ENCODE results near the gene PNPLA3. TPM values are rescaled to one million over a fixed set of nuclear protein-coding genes. Genes with fewer than 3 reads are reported as not detected.
A peak's percentile ranks its signal among the peaks of the same experiment; 100 is the strongest.

PNPLA3 gene
- total RNA-seq, 1 donor from 2014 or later: 18.3 TPM

DNA sequence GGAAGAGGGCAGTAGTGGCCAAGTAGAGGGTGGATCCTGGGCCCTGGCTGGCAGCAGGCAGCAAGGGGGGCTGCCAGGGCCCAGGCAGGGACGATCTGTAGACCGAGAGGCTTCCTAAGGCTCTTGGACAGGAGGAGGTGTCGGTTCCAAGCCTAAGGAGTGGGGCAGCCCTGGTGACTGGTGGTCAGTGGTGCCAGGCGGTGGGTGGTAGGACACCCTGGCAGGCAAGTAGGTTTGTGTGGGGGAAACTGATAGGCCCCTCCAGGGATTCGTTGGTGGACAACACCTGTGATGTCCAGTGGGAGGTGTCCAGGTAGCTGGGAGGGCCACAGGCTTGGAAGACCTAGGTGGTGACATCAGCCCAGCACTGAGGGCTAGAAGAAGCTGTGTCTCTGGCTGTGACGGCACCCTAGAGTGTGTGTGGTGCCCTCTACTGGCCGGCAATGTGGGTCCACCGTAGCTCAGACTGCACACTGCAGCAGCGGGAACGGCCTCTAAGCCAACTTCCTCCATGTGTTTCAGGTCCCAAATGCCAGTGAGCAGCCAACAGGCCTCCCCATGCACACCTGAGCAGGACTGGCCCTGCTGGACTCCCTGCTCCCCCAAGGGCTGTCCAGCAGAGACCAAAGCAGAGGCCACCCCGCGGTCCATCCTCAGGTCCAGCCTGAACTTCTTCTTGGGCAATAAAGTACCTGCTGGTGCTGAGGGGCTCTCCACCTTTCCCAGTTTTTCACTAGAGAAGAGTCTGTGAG, 22.2 kb downstream of the PNPLA3 start:
- peak; percentile 80 for DNase-seq (ENCODE audit: low spot score)
- Mint-ChIP-seq H3K27me3 (ENCODE audit: unreplicated experiment) (peaks cover 2% of the 10 kb centered on the region), H3K36me3 (ENCODE audit: low read depth, unreplicated experiment) (peaks cover 44% of the 10 kb centered on the region), H3K9me3 (ENCODE audit: unreplicated experiment) (no peaks in the 10 kb centered on the region), H3K27ac (ENCODE audit: unreplicated experiment) (no peak overlapping the region), H3K4me1 (ENCODE audit: unreplicated experiment) (no peaks in the 10 kb centered on the region), H3K4me3 (ENCODE audit: unreplicated experiment) (no peak overlapping the region)
- TF ChIP-seq, protein P1, sequence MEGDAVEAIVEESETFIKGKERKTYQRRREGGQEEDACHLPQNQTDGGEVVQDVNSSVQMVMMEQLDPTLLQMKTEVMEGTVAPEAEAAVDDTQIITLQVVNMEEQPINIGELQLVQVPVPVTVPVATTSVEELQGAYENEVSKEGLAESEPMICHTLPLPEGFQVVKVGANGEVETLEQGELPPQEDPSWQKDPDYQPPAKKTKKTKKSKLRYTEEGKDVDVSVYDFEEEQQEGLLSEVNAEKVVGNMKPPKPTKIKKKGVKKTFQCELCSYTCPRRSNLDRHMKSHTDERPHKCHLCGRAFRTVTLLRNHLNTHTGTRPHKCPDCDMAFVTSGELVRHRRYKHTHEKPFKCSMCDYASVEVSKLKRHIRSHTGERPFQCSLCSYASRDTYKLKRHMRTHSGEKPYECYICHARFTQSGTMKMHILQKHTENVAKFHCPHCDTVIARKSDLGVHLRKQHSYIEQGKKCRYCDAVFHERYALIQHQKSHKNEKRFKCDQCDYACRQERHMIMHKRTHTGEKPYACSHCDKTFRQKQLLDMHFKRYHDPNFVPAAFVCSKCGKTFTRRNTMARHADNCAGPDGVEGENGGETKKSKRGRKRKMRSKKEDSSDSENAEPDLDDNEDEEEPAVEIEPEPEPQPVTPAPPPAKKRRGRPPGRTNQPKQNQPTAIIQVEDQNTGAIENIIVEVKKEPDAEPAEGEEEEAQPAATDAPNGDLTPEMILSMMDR (IDR thresholded peaks at IDR 0.05; ENCODE audit: unreplicated experiment): peak; percentile 59

DNA sequence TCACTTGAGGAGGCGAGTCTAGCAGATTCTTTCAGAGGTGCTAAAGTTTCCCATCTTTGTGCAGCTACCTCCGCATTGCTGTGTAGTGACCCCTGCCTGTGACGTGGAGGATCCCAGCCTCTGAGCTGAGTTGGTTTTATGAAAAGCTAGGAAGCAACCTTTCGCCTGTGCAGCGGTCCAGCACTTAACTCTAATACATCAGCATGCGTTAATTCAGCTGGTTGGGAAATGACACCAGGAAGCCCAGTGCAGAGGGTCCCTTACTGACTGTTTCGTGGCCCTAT, 22.7 kb downstream of the PNPLA3 start:
- peak overlapping the region; percentile 62 for H3K4me3 Mint-ChIP-seq (ENCODE audit: unreplicated experiment)
- no peaks in the 10 kb centered on the region for H3K9me3 Mint-ChIP-seq (ENCODE audit: unreplicated experiment)
- no peak overlapping the region for H3K27ac Mint-ChIP-seq (ENCODE audit: unreplicated experiment)
- H3K27me3 Mint-ChIP-seq (ENCODE audit: unreplicated experiment): peaks cover 2% of the 10 kb centered on the region
- DNase-seq (ENCODE audit: low spot score): no peak
- no peaks in the 10 kb centered on the region for H3K4me1 Mint-ChIP-seq (ENCODE audit: unreplicated experiment)
- TF ChIP-seq, protein P1 (IDR thresholded peaks at IDR 0.05; ENCODE audit: unreplicated experiment): no peak
- peaks cover 40% of the 10 kb centered on the region for H3K36me3 Mint-ChIP-seq (ENCODE audit: low read depth, unreplicated experiment)

DNA sequence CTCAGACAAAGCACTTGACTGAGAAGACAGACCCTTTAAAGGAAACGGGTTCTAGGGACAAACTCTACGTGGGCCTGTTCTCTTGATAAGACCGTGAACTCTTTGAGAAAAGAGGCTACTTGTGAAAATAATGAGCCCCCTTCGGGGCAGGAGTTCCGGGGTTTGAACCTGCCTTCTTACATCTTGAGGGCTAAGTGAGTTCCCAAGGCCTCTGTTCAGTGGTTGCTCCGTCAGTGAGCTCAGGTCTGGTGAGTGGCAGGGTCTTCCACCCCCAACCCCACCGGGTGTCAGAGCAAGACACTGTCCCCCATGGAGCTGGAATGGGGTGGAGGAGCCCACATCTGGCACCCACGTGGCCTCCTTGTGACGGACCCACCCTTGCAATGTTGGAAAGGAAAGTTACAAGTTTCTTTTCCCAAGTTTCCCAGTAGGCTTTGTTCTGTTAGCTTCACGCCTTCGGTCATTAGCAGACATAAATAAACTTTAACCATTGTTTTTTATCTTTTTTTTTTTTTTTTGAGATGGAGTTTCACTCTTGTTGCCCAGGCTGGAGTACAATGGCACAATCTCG, 25.3 kb downstream of the PNPLA3 start:
- peaks cover 4% of the 10 kb centered on the region for H3K27me3 Mint-ChIP-seq (ENCODE audit: unreplicated experiment)
- no peak overlapping the region for H3K4me3 Mint-ChIP-seq (ENCODE audit: unreplicated experiment)
- DNase-seq (ENCODE audit: low spot score): no peak
- H3K27ac Mint-ChIP-seq (ENCODE audit: unreplicated experiment): no peak overlapping the region
- no peaks in the 10 kb centered on the region for H3K9me3 Mint-ChIP-seq (ENCODE audit: unreplicated experiment)
- H3K36me3 Mint-ChIP-seq (ENCODE audit: low read depth, unreplicated experiment): peaks cover 20% of the 10 kb centered on the region
- peaks cover 2% of the 10 kb centered on the region for H3K4me1 Mint-ChIP-seq (ENCODE audit: unreplicated experiment)
- TF ChIP-seq, protein P1 (IDR thresholded peaks at IDR 0.05; ENCODE audit: unreplicated experiment): no peak

DNA sequence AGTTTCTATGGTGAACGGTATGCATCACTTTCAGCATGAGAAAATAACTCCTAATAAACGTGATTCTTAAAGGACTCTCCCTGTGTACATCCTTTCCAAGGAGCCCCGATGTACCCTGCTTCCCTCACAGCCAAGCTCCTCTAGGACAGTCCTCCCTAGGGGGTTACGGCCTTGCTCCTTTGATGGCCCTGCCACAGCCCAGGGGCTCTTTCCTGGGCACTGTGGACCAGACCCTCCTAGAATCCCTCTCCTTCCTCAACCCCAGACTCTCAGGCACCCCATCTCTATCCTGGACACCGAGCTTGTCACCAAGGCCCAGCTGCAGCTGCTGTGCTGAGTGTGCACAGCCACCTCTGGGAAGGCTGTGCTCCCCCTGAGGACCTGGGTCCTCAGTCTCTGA, 27.8 kb downstream of the PNPLA3 start:
- Mint-ChIP-seq H3K27me3 (ENCODE audit: unreplicated experiment) (peaks cover 14% of the 10 kb centered on the region), H3K4me3 (ENCODE audit: unreplicated experiment) (no peak overlapping the region), H3K4me1 (ENCODE audit: unreplicated experiment) (peaks cover 18% of the 10 kb centered on the region), H3K9me3 (ENCODE audit: unreplicated experiment) (no peaks in the 10 kb centered on the region), H3K36me3 (ENCODE audit: low read depth, unreplicated experiment) (peaks cover 5% of the 10 kb centered on the region), H3K27ac (ENCODE audit: unreplicated experiment) (no peak overlapping the region)
- DNase-seq (ENCODE audit: low spot score): no peak
- TF ChIP-seq, protein P1 (IDR thresholded peaks at IDR 0.05; ENCODE audit: unreplicated experiment): no peak

DNA sequence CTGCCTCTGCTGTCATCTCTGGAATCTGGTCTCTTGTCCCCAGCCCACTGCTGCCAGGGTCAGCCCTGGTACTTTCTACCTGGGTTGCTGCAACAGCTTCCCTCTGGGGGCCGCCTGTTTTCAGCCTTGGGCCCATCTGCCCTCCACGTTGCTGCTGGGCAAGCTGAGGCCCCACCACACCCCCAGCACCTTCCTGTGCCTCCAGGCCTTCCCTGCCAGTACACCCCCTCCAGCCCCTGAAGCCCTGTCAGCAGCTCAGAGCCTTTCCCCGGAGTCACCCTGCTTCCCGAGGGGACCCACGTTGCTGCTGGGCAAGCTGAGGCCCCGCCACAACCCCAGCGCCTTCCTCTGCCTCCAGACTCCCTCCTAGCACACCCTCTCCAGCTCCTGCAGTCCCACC, 28.4 kb downstream of the PNPLA3 start:
- H3K9me3 Mint-ChIP-seq (ENCODE audit: unreplicated experiment): no peaks in the 10 kb centered on the region
- H3K4me1 Mint-ChIP-seq (ENCODE audit: unreplicated experiment): peaks cover 24% of the 10 kb centered on the region
- no peaks in the 10 kb centered on the region for H3K36me3 Mint-ChIP-seq (ENCODE audit: low read depth, unreplicated experiment)
- TF ChIP-seq, protein P1 (IDR thresholded peaks at IDR 0.05; ENCODE audit: unreplicated experiment): no peak
- DNase-seq (ENCODE audit: low spot score): no peak
- H3K27me3 Mint-ChIP-seq (ENCODE audit: unreplicated experiment): peaks cover 14% of the 10 kb centered on the region
- H3K27ac Mint-ChIP-seq (ENCODE audit: unreplicated experiment): no peak overlapping the region
- no peak overlapping the region for H3K4me3 Mint-ChIP-seq (ENCODE audit: unreplicated experiment)
